ENCODE measurements around the gene CRNKL1. TPM values are rescaled to one million over a fixed set of nuclear protein-coding genes. Genes with fewer than 3 reads are reported as not detected.
A peak's percentile ranks its signal among the peaks of the same experiment; 100 is the strongest.

Gene CRNKL1
- total RNA-seq, 1 donor from 2014 or later = 31.5 TPM

DNA sequence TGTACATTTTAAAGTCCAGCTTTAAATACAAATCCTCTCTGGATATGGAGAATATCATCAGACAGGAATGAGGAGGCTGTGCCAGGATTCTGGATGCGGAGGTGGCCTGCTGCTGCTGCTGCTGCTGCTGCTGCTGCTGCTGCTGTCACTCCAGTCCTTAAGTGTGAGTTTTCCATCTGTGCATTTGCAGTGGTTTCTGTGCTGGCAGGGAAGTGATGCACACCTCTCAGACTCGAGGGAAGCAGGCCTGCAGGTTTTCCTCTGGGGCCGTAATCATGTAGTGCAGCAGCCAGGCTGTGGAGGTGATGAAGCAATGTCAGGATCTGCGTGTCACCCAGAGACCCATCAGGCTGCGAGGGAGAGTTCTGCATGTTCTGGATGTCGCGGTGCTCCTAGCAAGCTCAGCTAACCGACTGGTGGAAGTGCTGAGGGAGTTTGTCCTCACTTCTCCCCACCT lies 32.1 kb upstream of the CRNKL1 start:
- Mint-ChIP-seq H3K4me1 (ENCODE audit: low read depth) (peaks cover 7% of the 10 kb centered on the region), H3K27me3 (peaks cover 5% of the 10 kb centered on the region), H3K36me3 (ENCODE audit: insufficient read depth) (no peaks in the 10 kb centered on the region), H3K4me3 (ENCODE audit: low read depth) (no peak overlapping the region), H3K27ac (no peak overlapping the region), H3K9me3 (ENCODE audit: low read depth) (no peaks in the 10 kb centered on the region)
- DNase-seq (ENCODE audit: low spot score, unreplicated experiment) = no peak
- TF ChIP-seq, protein P1, sequence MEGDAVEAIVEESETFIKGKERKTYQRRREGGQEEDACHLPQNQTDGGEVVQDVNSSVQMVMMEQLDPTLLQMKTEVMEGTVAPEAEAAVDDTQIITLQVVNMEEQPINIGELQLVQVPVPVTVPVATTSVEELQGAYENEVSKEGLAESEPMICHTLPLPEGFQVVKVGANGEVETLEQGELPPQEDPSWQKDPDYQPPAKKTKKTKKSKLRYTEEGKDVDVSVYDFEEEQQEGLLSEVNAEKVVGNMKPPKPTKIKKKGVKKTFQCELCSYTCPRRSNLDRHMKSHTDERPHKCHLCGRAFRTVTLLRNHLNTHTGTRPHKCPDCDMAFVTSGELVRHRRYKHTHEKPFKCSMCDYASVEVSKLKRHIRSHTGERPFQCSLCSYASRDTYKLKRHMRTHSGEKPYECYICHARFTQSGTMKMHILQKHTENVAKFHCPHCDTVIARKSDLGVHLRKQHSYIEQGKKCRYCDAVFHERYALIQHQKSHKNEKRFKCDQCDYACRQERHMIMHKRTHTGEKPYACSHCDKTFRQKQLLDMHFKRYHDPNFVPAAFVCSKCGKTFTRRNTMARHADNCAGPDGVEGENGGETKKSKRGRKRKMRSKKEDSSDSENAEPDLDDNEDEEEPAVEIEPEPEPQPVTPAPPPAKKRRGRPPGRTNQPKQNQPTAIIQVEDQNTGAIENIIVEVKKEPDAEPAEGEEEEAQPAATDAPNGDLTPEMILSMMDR (IDR thresholded peaks at IDR 0.05; ENCODE audit: unreplicated experiment) = no peak

DNA sequence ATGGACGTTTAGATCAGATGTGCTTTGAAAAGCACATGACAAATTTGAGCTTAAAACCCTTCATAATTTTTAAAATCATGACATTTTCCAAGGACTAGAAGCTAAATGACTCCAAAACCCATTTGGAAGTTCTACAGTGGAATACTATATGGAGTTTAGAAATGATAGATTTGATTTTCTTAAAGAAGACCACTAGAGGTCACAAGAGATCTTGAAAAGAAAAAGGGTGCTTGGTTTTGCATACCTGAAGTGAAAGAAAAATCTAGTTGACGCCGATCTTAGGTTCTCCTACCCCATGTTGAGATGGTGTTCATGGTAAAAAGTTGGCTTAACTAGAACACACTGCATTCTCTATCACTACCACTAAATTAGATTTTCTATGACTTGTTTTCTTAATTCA lies 31.5 kb upstream of the CRNKL1 start:
- TF ChIP-seq, protein P1 (IDR thresholded peaks at IDR 0.05; ENCODE audit: unreplicated experiment) = peak; percentile 67
- no peaks in the 10 kb centered on the region for H3K36me3 Mint-ChIP-seq (ENCODE audit: insufficient read depth)
- H3K27ac Mint-ChIP-seq = no peak overlapping the region
- peaks cover 5% of the 10 kb centered on the region for H3K27me3 Mint-ChIP-seq
- H3K4me1 Mint-ChIP-seq (ENCODE audit: low read depth) = peaks cover 11% of the 10 kb centered on the region
- no peak for DNase-seq (ENCODE audit: low spot score, unreplicated experiment)
- no peak overlapping the region for H3K4me3 Mint-ChIP-seq (ENCODE audit: low read depth)
- H3K9me3 Mint-ChIP-seq (ENCODE audit: low read depth) = no peaks in the 10 kb centered on the region

DNA sequence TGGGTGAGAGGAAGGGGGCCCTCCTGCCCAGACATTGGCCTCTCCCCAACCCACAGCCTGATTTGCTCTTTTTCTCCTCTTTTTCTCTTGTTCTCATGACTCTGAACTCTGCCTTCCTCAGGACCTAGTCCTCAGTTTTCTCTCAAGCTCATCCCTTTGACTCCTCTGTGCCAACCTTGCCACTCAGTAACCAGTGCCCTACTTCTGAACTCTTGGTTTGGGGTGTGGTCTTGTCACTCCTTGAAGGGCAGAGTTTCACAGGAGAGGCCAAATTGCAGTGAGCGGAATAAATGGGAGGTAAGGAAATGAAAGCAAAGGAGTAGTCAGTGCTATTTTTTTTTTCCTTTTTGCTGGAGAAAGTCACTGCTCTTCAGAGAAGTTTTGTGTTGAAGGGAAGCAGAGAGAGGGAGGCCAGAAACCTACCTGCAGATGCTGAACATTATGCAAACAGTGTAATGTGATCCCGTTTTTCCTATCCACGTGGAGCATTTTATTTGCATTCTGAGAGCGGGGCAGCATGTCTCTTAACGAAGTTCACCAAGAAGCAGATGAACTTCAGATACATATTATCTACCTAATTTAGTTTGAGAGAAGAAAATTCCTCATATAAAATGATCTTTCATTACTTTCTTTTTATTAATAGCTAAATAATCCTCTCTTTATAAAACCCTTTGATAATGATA lies 27.0 kb upstream of the CRNKL1 start:
- Mint-ChIP-seq H3K4me3 (ENCODE audit: low read depth) (no peak overlapping the region), H3K36me3 (ENCODE audit: insufficient read depth) (no peaks in the 10 kb centered on the region), H3K4me1 (ENCODE audit: low read depth) (peaks cover 22% of the 10 kb centered on the region), H3K27me3 (peaks cover 2% of the 10 kb centered on the region), H3K9me3 (ENCODE audit: low read depth) (no peaks in the 10 kb centered on the region), H3K27ac (no peak overlapping the region)
- TF ChIP-seq, protein P1 (IDR thresholded peaks at IDR 0.05; ENCODE audit: unreplicated experiment) = no peak
- no peak for DNase-seq (ENCODE audit: low spot score, unreplicated experiment)

DNA sequence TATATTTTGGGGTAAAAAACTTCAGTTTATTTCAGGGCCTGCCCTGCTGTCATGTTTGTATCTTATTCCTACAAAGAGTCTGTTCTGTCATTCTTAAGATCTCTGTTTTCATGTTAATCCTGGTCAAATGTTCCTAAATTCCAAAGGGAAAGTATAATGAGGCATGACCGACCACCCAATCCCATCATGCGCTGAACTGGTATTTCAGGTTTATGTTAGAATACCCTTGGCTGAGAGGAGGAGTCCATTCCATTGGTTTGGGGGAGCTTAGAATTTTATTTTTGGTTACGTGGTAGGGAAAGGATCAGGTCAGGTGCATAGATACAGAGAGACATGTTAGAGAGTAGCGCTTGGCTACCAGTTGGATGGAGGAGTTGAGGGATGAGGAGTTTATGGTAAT lies 25.8 kb upstream of the CRNKL1 start:
- Mint-ChIP-seq H3K4me3 (ENCODE audit: low read depth) (no peak overlapping the region), H3K36me3 (ENCODE audit: insufficient read depth) (no peaks in the 10 kb centered on the region), H3K4me1 (ENCODE audit: low read depth) (peaks cover 19% of the 10 kb centered on the region), H3K27me3 (peaks cover 4% of the 10 kb centered on the region), H3K27ac (no peak overlapping the region), H3K9me3 (ENCODE audit: low read depth) (no peaks in the 10 kb centered on the region)
- TF ChIP-seq, protein P1 (IDR thresholded peaks at IDR 0.05; ENCODE audit: unreplicated experiment) = no peak
- DNase-seq (ENCODE audit: low spot score, unreplicated experiment) = no peak

DNA sequence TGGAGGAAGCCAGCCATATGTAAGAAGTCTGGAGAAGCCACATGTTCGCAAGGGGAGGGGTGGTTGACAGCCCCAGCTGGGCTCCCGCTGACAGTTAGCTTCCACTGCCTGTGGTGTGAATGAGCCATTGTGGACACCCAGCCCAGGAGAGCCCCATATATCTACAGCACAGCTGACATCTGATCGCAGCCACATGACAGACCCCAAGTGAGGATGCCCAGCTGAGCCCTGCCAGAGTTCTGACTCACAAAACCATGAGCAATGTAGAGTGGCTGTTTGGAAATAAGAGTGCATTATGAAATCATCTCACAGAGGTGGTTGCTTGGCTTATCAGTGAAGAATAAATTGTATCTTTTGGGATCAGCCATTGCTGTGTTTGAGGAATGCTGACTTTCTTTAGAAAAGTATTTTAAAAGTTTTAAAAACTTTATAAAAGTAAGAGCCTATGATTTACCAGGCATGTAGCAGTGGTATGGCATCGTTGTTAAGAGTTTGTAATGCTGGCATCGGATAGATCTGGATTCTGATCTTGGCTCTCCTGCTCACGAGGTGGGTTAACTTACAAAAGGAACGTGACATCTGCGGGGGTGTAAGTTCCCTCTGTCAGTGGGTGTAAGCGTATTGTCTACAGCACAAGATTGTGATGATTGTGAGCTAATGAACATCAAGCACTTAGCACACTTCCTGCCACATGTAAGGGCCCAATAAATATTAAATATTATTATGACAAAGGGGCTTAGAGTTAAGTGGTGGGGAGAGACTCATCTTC lies 24.2 kb upstream of the CRNKL1 start:
- DNase-seq (ENCODE audit: low spot score, unreplicated experiment) = no peak
- TF ChIP-seq, protein P1 (IDR thresholded peaks at IDR 0.05; ENCODE audit: unreplicated experiment) = no peak
- Mint-ChIP-seq H3K27me3 (peaks cover 6% of the 10 kb centered on the region), H3K4me3 (ENCODE audit: low read depth) (no peak overlapping the region), H3K27ac (no peak overlapping the region), H3K4me1 (ENCODE audit: low read depth) (peaks cover 19% of the 10 kb centered on the region), H3K9me3 (ENCODE audit: low read depth) (no peaks in the 10 kb centered on the region), H3K36me3 (ENCODE audit: insufficient read depth) (no peaks in the 10 kb centered on the region)
